Activated B cell treated with CpG ODN at 0.5 μM for 24 hours (primary cell): ENCODE measurements around the gene AGFG2. TPM values are rescaled to one million over a fixed set of nuclear protein-coding genes. Genes with fewer than 3 reads are reported as not detected.

Source experiments
- ATAC-seq: fragments of 200-7000 bp; cut with Tn5 transposase; one replicate; pipeline ENCODE4 v1.10.0; 2021; ENCODE audit warnings: low read depth, mild to moderate bottlenecking, moderate library complexity
- CTCF ChIA-PET: fragments of 350-600 bp; sonication (Branson Sonifier 250); formaldehyde crosslinking; loops from one replicate; lab custom pipeline; 2021; ENCODE audit warnings: antibody characterized with exemption; lab: Charles Lee
- POLR2A ChIA-PET: fragments of 350-600 bp; sonication (Branson Sonifier 250); formaldehyde crosslinking; loops from one replicate; lab custom pipeline; 2021; ENCODE audit warnings: antibody characterized with exemption; lab: Charles Lee
- DNase-seq: peaks from one replicate; pipeline ENCODE4 v3.0.0; 2022
- H3K27ac Mint-ChIP-seq: one replicate; pipeline ENCODE4 v1.8.0; 2020; ENCODE audit warnings: mixed read lengths
- H3K27me3 Mint-ChIP-seq: one replicate; pipeline ENCODE4 v1.8.0; 2021; ENCODE audit warnings: mixed read lengths
- H3K36me3 Mint-ChIP-seq: one replicate; pipeline ENCODE4 v1.8.0; 2021; ENCODE audit warnings: low read depth, mixed read lengths
- H3K4me1 Mint-ChIP-seq: one replicate; pipeline ENCODE4 v1.8.0; 2021; ENCODE audit warnings: mixed read lengths
- H3K4me3 Mint-ChIP-seq: one replicate; pipeline ENCODE4 v1.8.0; 2020; ENCODE audit warnings: mild to moderate bottlenecking, mixed read lengths
- H3K9me3 Mint-ChIP-seq: one replicate; pipeline ENCODE4 v1.8.0; 2020; ENCODE audit warnings: mixed read lengths
- intact Hi-C: fragments of 100-400 bp; cut with micrococcal nuclease; formaldehyde crosslinking; loops from one replicate; pipeline ENCODE4 v1.15.1; 2024
- total RNA-seq: library from RNA; stranded (reverse); gene quantifications from 2 replicates; pipeline ENCODE4 v1.2.3, GENCODE V29; 2022
- TF ChIP-seq, protein P1 (sequence below): fragments of 200-600 bp; IDR thresholded peaks from one replicate; pipeline ENCODE4 v1.8.0; 2022; ENCODE audit warnings: antibody characterized with exemption, mild to moderate bottlenecking

The AGFG2 gene
- total RNA-seq, 1 donor from 2014 or later = 9.5 TPM

GRCh38 chr7:100604976-100605911 lies 66.2 kb downstream of the AGFG2 start:
- CTCF ChIA-PET = interaction anchor here (0.7 to 1.2 kb wide), 4 partner anchors 19 to 73 kb away, joined by 3 to 4 read pairs (median 4); partner anchors contain the start of genes FBXO24 and LRCH4
- DNase-seq (peak; percentile 30), ATAC-seq (peak; percentile 14)
- TF ChIP-seq, protein P1, sequence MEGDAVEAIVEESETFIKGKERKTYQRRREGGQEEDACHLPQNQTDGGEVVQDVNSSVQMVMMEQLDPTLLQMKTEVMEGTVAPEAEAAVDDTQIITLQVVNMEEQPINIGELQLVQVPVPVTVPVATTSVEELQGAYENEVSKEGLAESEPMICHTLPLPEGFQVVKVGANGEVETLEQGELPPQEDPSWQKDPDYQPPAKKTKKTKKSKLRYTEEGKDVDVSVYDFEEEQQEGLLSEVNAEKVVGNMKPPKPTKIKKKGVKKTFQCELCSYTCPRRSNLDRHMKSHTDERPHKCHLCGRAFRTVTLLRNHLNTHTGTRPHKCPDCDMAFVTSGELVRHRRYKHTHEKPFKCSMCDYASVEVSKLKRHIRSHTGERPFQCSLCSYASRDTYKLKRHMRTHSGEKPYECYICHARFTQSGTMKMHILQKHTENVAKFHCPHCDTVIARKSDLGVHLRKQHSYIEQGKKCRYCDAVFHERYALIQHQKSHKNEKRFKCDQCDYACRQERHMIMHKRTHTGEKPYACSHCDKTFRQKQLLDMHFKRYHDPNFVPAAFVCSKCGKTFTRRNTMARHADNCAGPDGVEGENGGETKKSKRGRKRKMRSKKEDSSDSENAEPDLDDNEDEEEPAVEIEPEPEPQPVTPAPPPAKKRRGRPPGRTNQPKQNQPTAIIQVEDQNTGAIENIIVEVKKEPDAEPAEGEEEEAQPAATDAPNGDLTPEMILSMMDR = no peak
- Mint-ChIP-seq H3K36me3 (no peaks in the 10 kb centered on the region), H3K4me1 (peaks cover 19% of the 10 kb centered on the region), H3K27me3 (no peaks in the 10 kb centered on the region), H3K4me3 (peak overlapping the region; percentile 85), H3K27ac (no peak overlapping the region), H3K9me3 (no peaks in the 10 kb centered on the region)
- POLR2A ChIA-PET = interaction anchor here (0.5 to 4.8 kb wide), 5 partner anchors 20 to 237 kb away, joined by 4 to 32 read pairs (median 5); partner anchors contain the start of genes FBXO24 and LRCH4
- intact Hi-C loops = loop anchor here (1.0 to 2.0 kb wide), 8 partner anchors 19 to 247 kb away; partner anchors contain the start of genes FBXO24, GNB2, LRCH4 and SLC12A9

- H3K27me3 Mint-ChIP-seq = no peaks in the 10 kb centered on the region
- intact Hi-C loops = no loop called here
- no peak overlapping the region for H3K4me3 Mint-ChIP-seq
- H3K36me3 Mint-ChIP-seq = no peaks in the 10 kb centered on the region
- H3K4me1 Mint-ChIP-seq = peaks cover 19% of the 10 kb centered on the region
- no peak for ATAC-seq
- POLR2A ChIA-PET = interaction anchor here (0.6 to 4.8 kb wide), 4 partner anchors 21 to 237 kb away, joined by 3 to 32 read pairs (median 4); partner anchors contain the start of genes FBXO24 and LRCH4
- CTCF ChIA-PET = no interaction called here
- H3K27ac Mint-ChIP-seq = no peak overlapping the region
- H3K9me3 Mint-ChIP-seq = no peaks in the 10 kb centered on the region
- TF ChIP-seq, protein P1 = no peak
- no peak for DNase-seq
Observed at GRCh38 chr7:100606313-100606712, 67.3 kb downstream of the AGFG2 start.

GRCh38 chr7:100607111-100607510 lies 68.1 kb downstream of the AGFG2 start:
- no peak overlapping the region for H3K27ac Mint-ChIP-seq
- H3K27me3 Mint-ChIP-seq = no peaks in the 10 kb centered on the region
- CTCF ChIA-PET = no interaction called here
- POLR2A ChIA-PET = interaction anchor here (0.6 to 4.8 kb wide), 3 partner anchors 22 to 71 kb away, joined by 3 to 32 read pairs (median 3); partner anchors contain the start of genes FBXO24 and LRCH4
- ATAC-seq (no peak), DNase-seq (no peak)
- peaks cover 3% of the 10 kb centered on the region for H3K36me3 Mint-ChIP-seq
- peaks cover 22% of the 10 kb centered on the region for H3K4me1 Mint-ChIP-seq
- intact Hi-C loops = no loop called here
- TF ChIP-seq, protein P1 = no peak
- no peak overlapping the region for H3K4me3 Mint-ChIP-seq
- no peaks in the 10 kb centered on the region for H3K9me3 Mint-ChIP-seq

DNA sequence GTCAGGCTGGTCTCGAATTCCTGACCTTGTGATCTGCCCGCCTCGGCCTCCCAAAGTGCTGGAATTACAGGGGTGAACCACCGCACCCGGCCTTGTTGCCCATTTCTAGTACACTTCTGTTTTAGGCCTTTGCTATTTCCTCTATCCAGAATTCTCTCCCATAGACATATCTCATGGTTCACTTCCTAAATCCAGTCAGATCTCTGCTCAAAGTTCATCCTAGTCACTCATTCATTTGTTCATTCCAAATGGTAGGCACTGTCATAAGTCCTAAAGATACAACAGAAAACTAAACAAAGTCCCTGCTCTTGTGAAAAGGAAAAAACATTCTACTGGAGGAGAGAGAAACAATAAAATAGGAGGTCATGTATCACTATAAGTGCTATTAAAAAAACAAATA lies 71.0 kb downstream of the AGFG2 start:
- no peaks in the 10 kb centered on the region for H3K9me3 Mint-ChIP-seq
- H3K4me3 Mint-ChIP-seq = no peak overlapping the region
- DNase-seq = no peak
- H3K4me1 Mint-ChIP-seq = peaks cover 31% of the 10 kb centered on the region
- H3K27me3 Mint-ChIP-seq = no peaks in the 10 kb centered on the region
- intact Hi-C loops = loop anchor here (5.0 kb wide), 2 partner anchors 97 to 447 kb away; partner anchors contain the start of gene POP7
- no peak overlapping the region for H3K27ac Mint-ChIP-seq
- TF ChIP-seq, protein P1 = no peak
- no peak for ATAC-seq
- peaks cover 5% of the 10 kb centered on the region for H3K36me3 Mint-ChIP-seq
- ChIA-PET POLR2A (interaction anchor here (0.7 to 5.7 kb wide), 4 partner anchors 21 to 126 kb away, joined by 4 to 114 read pairs (median 5); partner anchors contain the start of genes FBXO24, LRCH4 and NYAP1), CTCF (no interaction called here)
